ENCODE measurements around the gene SSU72.

The SSU72 gene

GRCh38 chr1:1573843-1574720, 581 bp downstream of the SSU72 start:
- peak overlapping the region; percentile 94 to 99 for H3K4me3 ChIP-seq (ENCODE audit: low read length in 2 of 2)
- H3K9me3 ChIP-seq (ENCODE audit: control insufficient read depth in 2 of 2, low read length in 2 of 2) = no peaks in the 10 kb centered on the region
- peak overlapping the region; percentile 99 to 100 for H3K9ac ChIP-seq (ENCODE audit: low read depth in 1 of 2, low read length in 2 of 2)
- peaks cover 8 to 15% of the 10 kb centered on the region in 2 donors for H3K36me3 ChIP-seq (ENCODE audit: control insufficient read depth in 2 of 2, insufficient read depth in 2 of 2, low read length in 2 of 2)
- peak overlapping the region; percentile 99 for H3K27ac ChIP-seq (ENCODE audit: low read depth in 2 of 2, low read length in 2 of 2)
- peaks cover 14 to 19% of the 10 kb centered on the region in 2 donors for H3K4me1 ChIP-seq (ENCODE audit: control insufficient read depth in 2 of 2, insufficient read depth in 2 of 2, low read length in 2 of 2)
- H3K27me3 ChIP-seq (ENCODE audit: control insufficient read depth in 2 of 2, insufficient read depth in 2 of 2, low read length in 2 of 2) = no peaks in the 10 kb centered on the region

- Histone ChIP-seq H3K9me3 (ENCODE audit: control insufficient read depth in 2 of 2, low read length in 2 of 2) (no peaks in the 10 kb centered on the region), H3K27ac (ENCODE audit: low read depth in 2 of 2, low read length in 2 of 2) (no peak overlapping the region), H3K36me3 (ENCODE audit: control insufficient read depth in 2 of 2, insufficient read depth in 2 of 2, low read length in 2 of 2) (peaks cover 17 to 29% of the 10 kb centered on the region in 2 donors), H3K9ac (ENCODE audit: low read depth in 1 of 2, low read length in 2 of 2) (no peak overlapping the region), H3K27me3 (ENCODE audit: control insufficient read depth in 2 of 2, insufficient read depth in 2 of 2, low read length in 2 of 2) (no peaks in the 10 kb centered on the region), H3K4me3 (ENCODE audit: low read length in 2 of 2) (no peak overlapping the region), H3K4me1 (ENCODE audit: control insufficient read depth in 2 of 2, insufficient read depth in 2 of 2, low read length in 2 of 2) (peaks cover 3 to 8% of the 10 kb centered on the region in 2 donors)
These were observed 5.3 kb downstream of the SSU72 start for GRCh38 chr1:1569341-1569740.

GRCh38 chr1:1567891-1568291, 6.8 kb downstream of the SSU72 start:
- H3K36me3 ChIP-seq (ENCODE audit: control insufficient read depth in 2 of 2, insufficient read depth in 2 of 2, low read length in 2 of 2) = peaks cover 22 to 43% of the 10 kb centered on the region in 2 donors
- no peaks in the 10 kb centered on the region for H3K27me3 ChIP-seq (ENCODE audit: control insufficient read depth in 2 of 2, insufficient read depth in 2 of 2, low read length in 2 of 2)
- H3K9me3 ChIP-seq (ENCODE audit: control insufficient read depth in 2 of 2, low read length in 2 of 2) = no peaks in the 10 kb centered on the region
- no peak overlapping the region for H3K4me3 ChIP-seq (ENCODE audit: low read length in 2 of 2)
- peaks cover 0 to 2% of the 10 kb centered on the region in 2 donors for H3K4me1 ChIP-seq (ENCODE audit: control insufficient read depth in 2 of 2, insufficient read depth in 2 of 2, low read length in 2 of 2)
- no peak overlapping the region for H3K27ac ChIP-seq (ENCODE audit: low read depth in 2 of 2, low read length in 2 of 2)
- H3K9ac ChIP-seq (ENCODE audit: low read depth in 1 of 2, low read length in 2 of 2) = no peak overlapping the region

- H3K27ac ChIP-seq (ENCODE audit: low read depth in 2 of 2, low read length in 2 of 2) = no peak overlapping the region
- H3K27me3 ChIP-seq (ENCODE audit: control insufficient read depth in 2 of 2, insufficient read depth in 2 of 2, low read length in 2 of 2) = no peaks in the 10 kb centered on the region
- H3K9me3 ChIP-seq (ENCODE audit: control insufficient read depth in 2 of 2, low read length in 2 of 2) = no peaks in the 10 kb centered on the region
- no peak overlapping the region for H3K4me3 ChIP-seq (ENCODE audit: low read length in 2 of 2)
- peaks cover 28 to 49% of the 10 kb centered on the region in 2 donors for H3K36me3 ChIP-seq (ENCODE audit: control insufficient read depth in 2 of 2, insufficient read depth in 2 of 2, low read length in 2 of 2)
- no peak overlapping the region for H3K9ac ChIP-seq (ENCODE audit: low read depth in 1 of 2, low read length in 2 of 2)
- peaks cover 0 to 2% of the 10 kb centered on the region in 2 donors for H3K4me1 ChIP-seq (ENCODE audit: control insufficient read depth in 2 of 2, insufficient read depth in 2 of 2, low read length in 2 of 2)
These were observed 7.3 kb downstream of the SSU72 start for GRCh38 chr1:1567152-1567875.

GRCh38 chr1:1565340-1565739, 9.3 kb downstream of the SSU72 start:
- peaks cover 0 to 2% of the 10 kb centered on the region in 2 donors for H3K4me1 ChIP-seq (ENCODE audit: control insufficient read depth in 2 of 2, insufficient read depth in 2 of 2, low read length in 2 of 2)
- H3K9ac ChIP-seq (ENCODE audit: low read depth in 1 of 2, low read length in 2 of 2) = no peak overlapping the region
- peaks cover 35 to 59% of the 10 kb centered on the region in 2 donors for H3K36me3 ChIP-seq (ENCODE audit: control insufficient read depth in 2 of 2, insufficient read depth in 2 of 2, low read length in 2 of 2)
- no peak overlapping the region for H3K4me3 ChIP-seq (ENCODE audit: low read length in 2 of 2)
- H3K27ac ChIP-seq (ENCODE audit: low read depth in 2 of 2, low read length in 2 of 2) = no peak overlapping the region
- no peaks in the 10 kb centered on the region for H3K9me3 ChIP-seq (ENCODE audit: control insufficient read depth in 2 of 2, low read length in 2 of 2)
- H3K27me3 ChIP-seq (ENCODE audit: control insufficient read depth in 2 of 2, insufficient read depth in 2 of 2, low read length in 2 of 2) = no peaks in the 10 kb centered on the region

- Histone ChIP-seq H3K4me1 (ENCODE audit: control insufficient read depth in 2 of 2, insufficient read depth in 2 of 2, low read length in 2 of 2) (no peaks in the 10 kb centered on the region), H3K4me3 (ENCODE audit: low read length in 2 of 2) (no peak overlapping the region), H3K9me3 (ENCODE audit: control insufficient read depth in 2 of 2, low read length in 2 of 2) (no peaks in the 10 kb centered on the region), H3K27me3 (ENCODE audit: control insufficient read depth in 2 of 2, insufficient read depth in 2 of 2, low read length in 2 of 2) (no peaks in the 10 kb centered on the region), H3K36me3 (ENCODE audit: control insufficient read depth in 2 of 2, insufficient read depth in 2 of 2, low read length in 2 of 2) (peaks cover 34 to 51% of the 10 kb centered on the region in 2 donors), H3K27ac (ENCODE audit: low read depth in 2 of 2, low read length in 2 of 2) (no peak overlapping the region), H3K9ac (ENCODE audit: low read depth in 1 of 2, low read length in 2 of 2) (no peak overlapping the region)
These were observed 10.4 kb downstream of the SSU72 start for GRCh38 chr1:1564268-1564667.

GRCh38 chr1:1563688-1564087, 11.0 kb downstream of the SSU72 start:
- Histone ChIP-seq H3K9ac (ENCODE audit: low read depth in 1 of 2, low read length in 2 of 2) (no peak overlapping the region), H3K9me3 (ENCODE audit: control insufficient read depth in 2 of 2, low read length in 2 of 2) (no peaks in the 10 kb centered on the region), H3K27me3 (ENCODE audit: control insufficient read depth in 2 of 2, insufficient read depth in 2 of 2, low read length in 2 of 2) (no peaks in the 10 kb centered on the region), H3K27ac (ENCODE audit: low read depth in 2 of 2, low read length in 2 of 2) (no peak overlapping the region), H3K4me3 (ENCODE audit: low read length in 2 of 2) (no peak overlapping the region), H3K4me1 (ENCODE audit: control insufficient read depth in 2 of 2, insufficient read depth in 2 of 2, low read length in 2 of 2) (no peaks in the 10 kb centered on the region), H3K36me3 (ENCODE audit: control insufficient read depth in 2 of 2, insufficient read depth in 2 of 2, low read length in 2 of 2) (peaks cover 34 to 48% of the 10 kb centered on the region in 2 donors)

GRCh38 chr1:1562556-1563195, 12.0 kb downstream of the SSU72 start:
- Histone ChIP-seq H3K9ac (ENCODE audit: low read depth in 1 of 2, low read length in 2 of 2) (no peak overlapping the region), H3K4me3 (ENCODE audit: low read length in 2 of 2) (no peak overlapping the region), H3K4me1 (ENCODE audit: control insufficient read depth in 2 of 2, insufficient read depth in 2 of 2, low read length in 2 of 2) (no peaks in the 10 kb centered on the region), H3K9me3 (ENCODE audit: control insufficient read depth in 2 of 2, low read length in 2 of 2) (no peaks in the 10 kb centered on the region), H3K36me3 (ENCODE audit: control insufficient read depth in 2 of 2, insufficient read depth in 2 of 2, low read length in 2 of 2) (peaks cover 34 to 48% of the 10 kb centered on the region in 2 donors), H3K27me3 (ENCODE audit: control insufficient read depth in 2 of 2, insufficient read depth in 2 of 2, low read length in 2 of 2) (no peaks in the 10 kb centered on the region), H3K27ac (ENCODE audit: low read depth in 2 of 2, low read length in 2 of 2) (no peak overlapping the region)

GRCh38 chr1:1561801-1562470, 12.7 kb downstream of the SSU72 start:
- no peaks in the 10 kb centered on the region for H3K27me3 ChIP-seq (ENCODE audit: control insufficient read depth in 2 of 2, insufficient read depth in 2 of 2, low read length in 2 of 2)
- no peak overlapping the region for H3K4me3 ChIP-seq (ENCODE audit: low read length in 2 of 2)
- no peak overlapping the region for H3K27ac ChIP-seq (ENCODE audit: low read depth in 2 of 2, low read length in 2 of 2)
- H3K9ac ChIP-seq (ENCODE audit: low read depth in 1 of 2, low read length in 2 of 2) = no peak overlapping the region
- H3K9me3 ChIP-seq (ENCODE audit: control insufficient read depth in 2 of 2, low read length in 2 of 2) = no peaks in the 10 kb centered on the region
- H3K4me1 ChIP-seq (ENCODE audit: control insufficient read depth in 2 of 2, insufficient read depth in 2 of 2, low read length in 2 of 2) = no peaks in the 10 kb centered on the region
- peaks cover 34 to 48% of the 10 kb centered on the region in 2 donors for H3K36me3 ChIP-seq (ENCODE audit: control insufficient read depth in 2 of 2, insufficient read depth in 2 of 2, low read length in 2 of 2)
